ENCODE results near the gene SYTL4. TPM values are rescaled to one million over a fixed set of nuclear protein-coding genes. Genes with fewer than 3 reads are reported as not detected.

The SYTL4 gene
- 4.3 and 5.5 TPM in 2 replicates for total RNA-seq

GRCh38 chrX:100731441-100732281, at the start of gene SYTL4:
Gene SYTL4, minus strand, starts transcription at chrX:100732121. Its CDS starts 30,084 bp downstream, at chrX:100702037.

GRCh38 chrX:100643956-100644860, 87.7 kb downstream of the SYTL4 start, which contains the start of gene SRPX2:
Gene SRPX2, plus strand, starts transcription at chrX:100644199. Its CDS starts 2,124 bp downstream, at chrX:100646323.

GRCh38 chrX:100636321-100636991, 95.5 kb downstream of the SYTL4 start, which contains the start of gene TSPAN6:
Gene TSPAN6, minus strand, starts transcription at chrX:100636806. Its CDS starts 112 bp downstream, at chrX:100636694.

Other genes with a start within 250 kb of the SYTL4 start
- not detected in 2 replicates for gene TNMD, start 147.2 kb downstream of the SYTL4 start, total RNA-seq
- gene TSPAN6, start 95.3 kb downstream of the SYTL4 start, total RNA-seq = 25.9 and 30.0 TPM in 2 replicates
- 29.2 and 32.7 TPM in 2 replicates for gene SRPX2, start 87.9 kb downstream of the SYTL4 start, total RNA-seq
- gene CSTF2, start 88.3 kb upstream of the SYTL4 start, total RNA-seq = 9.5 and 11.7 TPM in 2 replicates
- 0.14 TPM in 1 of 2 replicates, not detected in the other for gene NOX1, start 142.2 kb upstream of the SYTL4 start, total RNA-seq
- under 0.01 TPM in 1 of 2 replicates, not detected in the other for gene XKRX, start 196.8 kb upstream of the SYTL4 start, total RNA-seq
- not detected in 2 replicates for gene ARL13A, start 237.6 kb upstream of the SYTL4 start, total RNA-seq

Data from smooth muscle cell of bladder (primary cell).